ENCODE measurements around the gene ATE1.

DNA sequence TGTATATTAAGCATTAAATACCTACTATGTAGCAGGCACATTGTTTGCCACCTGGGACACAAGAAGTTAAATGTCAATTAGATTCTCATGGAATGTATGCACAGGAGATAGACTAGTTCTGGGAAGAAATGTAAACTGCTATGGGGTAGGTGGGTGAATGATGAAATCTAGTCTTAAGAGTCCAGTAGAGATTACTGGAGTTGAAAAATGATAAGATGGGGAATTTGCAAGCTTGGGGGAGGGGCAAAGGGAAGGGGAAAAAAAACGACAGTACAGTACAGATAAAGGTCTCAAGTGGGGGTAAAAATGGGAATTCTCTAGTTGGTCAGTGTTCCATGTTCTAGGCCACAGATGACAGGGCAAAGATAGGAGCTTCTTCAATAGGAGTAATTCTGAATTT, 94.4 kb downstream of the ATE1 start:
- TF ChIP-seq, protein P1, sequence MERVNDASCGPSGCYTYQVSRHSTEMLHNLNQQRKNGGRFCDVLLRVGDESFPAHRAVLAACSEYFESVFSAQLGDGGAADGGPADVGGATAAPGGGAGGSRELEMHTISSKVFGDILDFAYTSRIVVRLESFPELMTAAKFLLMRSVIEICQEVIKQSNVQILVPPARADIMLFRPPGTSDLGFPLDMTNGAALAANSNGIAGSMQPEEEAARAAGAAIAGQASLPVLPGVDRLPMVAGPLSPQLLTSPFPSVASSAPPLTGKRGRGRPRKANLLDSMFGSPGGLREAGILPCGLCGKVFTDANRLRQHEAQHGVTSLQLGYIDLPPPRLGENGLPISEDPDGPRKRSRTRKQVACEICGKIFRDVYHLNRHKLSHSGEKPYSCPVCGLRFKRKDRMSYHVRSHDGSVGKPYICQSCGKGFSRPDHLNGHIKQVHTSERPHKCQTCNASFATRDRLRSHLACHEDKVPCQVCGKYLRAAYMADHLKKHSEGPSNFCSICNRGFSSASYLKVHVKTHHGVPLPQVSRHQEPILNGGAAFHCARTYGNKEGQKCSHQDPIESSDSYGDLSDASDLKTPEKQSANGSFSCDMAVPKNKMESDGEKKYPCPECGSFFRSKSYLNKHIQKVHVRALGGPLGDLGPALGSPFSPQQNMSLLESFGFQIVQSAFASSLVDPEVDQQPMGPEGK (CRISPR knock-in tag; IDR thresholded peaks at IDR 0.05; ENCODE audit: borderline replicate concordance) = no peak
- TF ChIP-seq BACH2 (CRISPR knock-in tag; IDR thresholded peaks at IDR 0.05; ENCODE audit: borderline replicate concordance) = no peak
- no peak for TF ChIP-seq ZFP3 (CRISPR knock-in tag; IDR thresholded peaks at IDR 0.05)

All from SK-N-SH treated with all-trans-retinoic acid at 6 μM for 48 hours (cell line).